ENCODE measurements around the gene SPATS1.

The SPATS1 gene

DNA sequence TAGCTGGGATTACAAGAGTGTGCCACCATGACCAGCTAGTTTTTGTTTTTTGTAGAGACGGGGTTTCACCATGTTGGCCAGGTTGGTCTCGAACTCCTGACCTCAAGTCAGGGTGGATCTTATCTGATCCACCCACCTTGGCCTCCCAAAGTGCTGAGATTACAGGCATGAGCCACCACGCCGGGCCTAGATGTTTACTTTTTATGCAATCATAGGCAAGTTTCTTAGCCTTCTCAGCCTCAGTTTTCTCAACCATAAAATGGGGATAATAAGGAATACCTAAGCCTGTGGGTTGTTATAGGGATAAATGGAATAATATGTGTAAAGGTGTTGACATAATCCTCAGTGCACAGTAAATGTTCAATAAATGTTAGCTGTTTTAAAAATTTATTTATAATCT lies 9.8 kb downstream of the SPATS1 start:
- no peaks in the 10 kb centered on the region for H3K27me3 ChIP-seq (replicated peaks; ENCODE audit: control insufficient read depth, insufficient read depth, low read length)
- H3K36me3 ChIP-seq (ENCODE audit: control insufficient read depth, insufficient read depth, low read length) = no peaks in the 10 kb centered on the region
- no peak for DNase-seq (ENCODE audit: extremely low read depth, insufficient read length)
- no peak overlapping the region for H3K4me3 ChIP-seq (replicated peaks; ENCODE audit: low read depth, low read length)
- TF ChIP-seq, protein P1, sequence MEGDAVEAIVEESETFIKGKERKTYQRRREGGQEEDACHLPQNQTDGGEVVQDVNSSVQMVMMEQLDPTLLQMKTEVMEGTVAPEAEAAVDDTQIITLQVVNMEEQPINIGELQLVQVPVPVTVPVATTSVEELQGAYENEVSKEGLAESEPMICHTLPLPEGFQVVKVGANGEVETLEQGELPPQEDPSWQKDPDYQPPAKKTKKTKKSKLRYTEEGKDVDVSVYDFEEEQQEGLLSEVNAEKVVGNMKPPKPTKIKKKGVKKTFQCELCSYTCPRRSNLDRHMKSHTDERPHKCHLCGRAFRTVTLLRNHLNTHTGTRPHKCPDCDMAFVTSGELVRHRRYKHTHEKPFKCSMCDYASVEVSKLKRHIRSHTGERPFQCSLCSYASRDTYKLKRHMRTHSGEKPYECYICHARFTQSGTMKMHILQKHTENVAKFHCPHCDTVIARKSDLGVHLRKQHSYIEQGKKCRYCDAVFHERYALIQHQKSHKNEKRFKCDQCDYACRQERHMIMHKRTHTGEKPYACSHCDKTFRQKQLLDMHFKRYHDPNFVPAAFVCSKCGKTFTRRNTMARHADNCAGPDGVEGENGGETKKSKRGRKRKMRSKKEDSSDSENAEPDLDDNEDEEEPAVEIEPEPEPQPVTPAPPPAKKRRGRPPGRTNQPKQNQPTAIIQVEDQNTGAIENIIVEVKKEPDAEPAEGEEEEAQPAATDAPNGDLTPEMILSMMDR (IDR thresholded peaks at IDR 0.05; ENCODE audit: insufficient read depth, low read length, poor library complexity, severe bottlenecking) = no peak

DNA sequence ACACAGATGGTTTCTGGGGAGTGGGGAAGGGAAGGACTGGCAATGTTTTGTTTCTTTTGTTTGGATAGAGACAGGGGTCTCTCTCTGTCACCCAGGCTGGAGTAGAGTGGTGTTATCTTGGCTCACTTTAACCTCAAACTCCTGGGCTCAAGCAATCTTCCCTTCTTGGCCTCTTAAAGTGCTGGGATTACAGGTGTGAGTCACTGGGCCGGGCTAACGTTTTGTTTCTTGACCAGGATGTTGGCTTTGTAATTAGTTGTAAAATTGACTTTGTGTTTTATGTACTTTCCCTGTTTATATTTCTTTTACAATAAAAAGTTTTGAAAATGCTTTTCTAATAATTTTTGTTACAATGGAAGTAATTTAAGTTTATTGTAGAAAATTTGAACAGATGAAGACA lies 10.9 kb downstream of the SPATS1 start:
- no peak overlapping the region for H3K4me3 ChIP-seq (replicated peaks; ENCODE audit: low read depth, low read length)
- no peak for DNase-seq (ENCODE audit: extremely low read depth, insufficient read length)
- no peaks in the 10 kb centered on the region for H3K27me3 ChIP-seq (replicated peaks; ENCODE audit: control insufficient read depth, insufficient read depth, low read length)
- H3K36me3 ChIP-seq (ENCODE audit: control insufficient read depth, insufficient read depth, low read length) = no peaks in the 10 kb centered on the region
- TF ChIP-seq, protein P1 (IDR thresholded peaks at IDR 0.05; ENCODE audit: insufficient read depth, low read length, poor library complexity, severe bottlenecking) = no peak

DNA sequence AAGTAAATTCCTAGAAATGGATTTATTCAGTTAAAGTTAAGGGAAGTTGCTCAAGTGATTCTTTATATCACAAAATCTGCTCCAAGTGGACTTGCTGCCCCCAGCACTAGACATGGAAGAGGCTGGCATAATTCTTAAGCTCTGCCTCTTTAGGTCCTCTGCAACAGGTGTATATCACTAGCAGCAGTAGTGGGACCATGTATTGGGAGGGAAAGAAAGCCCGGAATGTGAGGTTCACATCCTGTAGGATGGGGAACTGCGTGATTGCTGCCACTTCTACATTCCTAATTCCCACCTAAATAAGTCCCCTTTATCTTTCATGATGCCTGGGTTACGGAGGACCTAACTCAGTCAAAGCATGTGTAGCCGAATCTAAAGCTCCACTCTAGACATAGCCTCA lies 13.2 kb downstream of the SPATS1 start:
- Histone ChIP-seq H3K36me3 (ENCODE audit: control insufficient read depth, insufficient read depth, low read length) (no peaks in the 10 kb centered on the region), H3K4me3 (replicated peaks; ENCODE audit: low read depth, low read length) (no peak overlapping the region), H3K27me3 (replicated peaks; ENCODE audit: control insufficient read depth, insufficient read depth, low read length) (no peaks in the 10 kb centered on the region)
- TF ChIP-seq, protein P1 (IDR thresholded peaks at IDR 0.05; ENCODE audit: insufficient read depth, low read length, poor library complexity, severe bottlenecking) = no peak
- DNase-seq (ENCODE audit: extremely low read depth, insufficient read length) = no peak

DNA sequence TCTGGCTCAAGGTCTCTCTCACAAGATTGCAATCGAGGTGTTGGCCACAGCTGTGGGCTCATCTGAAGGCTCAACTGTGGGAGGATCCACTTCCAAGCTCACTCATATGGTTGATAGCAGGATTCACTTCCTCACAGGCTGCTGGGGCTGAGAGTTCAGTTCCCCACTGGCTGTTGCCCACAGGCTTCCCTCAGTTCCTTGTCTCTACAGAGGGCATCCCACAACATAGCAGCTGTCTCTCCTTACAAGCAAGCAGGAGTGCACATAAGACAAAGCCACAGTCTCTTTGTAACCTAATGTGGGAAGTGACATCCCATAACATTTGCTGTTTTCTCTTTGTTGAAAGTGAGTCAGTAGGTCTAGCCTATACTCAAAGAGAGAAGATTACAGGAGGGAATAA lies 14.0 kb downstream of the SPATS1 start:
- TF ChIP-seq, protein P1 (IDR thresholded peaks at IDR 0.05; ENCODE audit: insufficient read depth, low read length, poor library complexity, severe bottlenecking) = no peak
- DNase-seq (ENCODE audit: extremely low read depth, insufficient read length) = no peak
- Histone ChIP-seq H3K27me3 (replicated peaks; ENCODE audit: control insufficient read depth, insufficient read depth, low read length) (no peaks in the 10 kb centered on the region), H3K4me3 (replicated peaks; ENCODE audit: low read depth, low read length) (no peak overlapping the region), H3K36me3 (ENCODE audit: control insufficient read depth, insufficient read depth, low read length) (no peaks in the 10 kb centered on the region)

DNA sequence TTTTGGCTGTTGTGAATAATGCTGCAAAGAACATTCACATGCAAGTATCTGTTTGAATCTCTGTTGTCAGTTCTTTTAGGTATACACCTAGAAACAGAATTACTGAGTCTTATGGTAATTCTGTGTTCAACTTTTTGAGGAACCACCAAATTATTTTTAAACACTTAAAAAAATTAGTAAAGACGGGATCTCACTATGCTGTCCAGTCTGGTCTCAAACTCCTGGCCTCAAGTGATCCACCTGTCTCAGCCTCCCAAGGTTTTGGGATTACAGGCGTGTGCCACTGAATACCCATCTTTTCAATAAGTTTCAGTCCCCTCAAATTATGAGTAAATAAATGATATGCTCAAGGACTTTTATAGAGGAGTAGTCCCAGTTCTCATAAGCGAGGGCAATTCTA lies 17.5 kb downstream of the SPATS1 start:
- Histone ChIP-seq H3K4me3 (replicated peaks; ENCODE audit: low read depth, low read length) (no peak overlapping the region), H3K36me3 (ENCODE audit: control insufficient read depth, insufficient read depth, low read length) (no peaks in the 10 kb centered on the region), H3K27me3 (replicated peaks; ENCODE audit: control insufficient read depth, insufficient read depth, low read length) (no peaks in the 10 kb centered on the region)
- no peak for DNase-seq (ENCODE audit: extremely low read depth, insufficient read length)
- TF ChIP-seq, protein P1 (IDR thresholded peaks at IDR 0.05; ENCODE audit: insufficient read depth, low read length, poor library complexity, severe bottlenecking) = no peak

DNA sequence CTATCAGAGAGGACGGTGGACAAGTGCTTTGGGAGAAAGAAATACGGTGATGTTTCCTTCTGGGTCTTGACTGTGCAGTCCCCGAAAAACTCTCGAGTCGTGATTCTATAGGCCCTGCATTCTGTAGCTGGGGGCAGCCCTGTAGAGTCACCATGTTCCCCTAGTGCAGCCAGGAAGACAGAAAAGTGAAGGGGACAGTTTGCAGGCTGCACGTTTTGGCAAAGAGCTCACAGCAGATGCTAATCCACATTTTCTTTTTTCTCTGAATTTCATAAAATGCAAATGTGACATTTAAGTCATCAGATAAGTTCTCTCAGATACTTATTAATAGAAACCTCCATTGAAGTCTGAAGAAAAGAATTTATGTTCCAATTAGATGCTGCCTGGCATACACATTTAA lies 19.5 kb downstream of the SPATS1 start:
- Histone ChIP-seq H3K27me3 (replicated peaks; ENCODE audit: control insufficient read depth, insufficient read depth, low read length) (no peaks in the 10 kb centered on the region), H3K36me3 (ENCODE audit: control insufficient read depth, insufficient read depth, low read length) (no peaks in the 10 kb centered on the region), H3K4me3 (replicated peaks; ENCODE audit: low read depth, low read length) (no peak overlapping the region)
- TF ChIP-seq, protein P1 (IDR thresholded peaks at IDR 0.05; ENCODE audit: insufficient read depth, low read length, poor library complexity, severe bottlenecking) = no peak
- DNase-seq (ENCODE audit: extremely low read depth, insufficient read length) = no peak

All from GM06990 (cell line).